ENCODE results near the gene SLC34A1.
A peak's percentile ranks its signal among the peaks of the same experiment; 100 is the strongest.
"Not testable (repeated sequence)": the region's sequence is repeated elsewhere in the genome, so short reads cannot be mapped to it uniquely, and the experiment has no call there.

The SLC34A1 gene

GRCh38 chr5:177368869-177369644, 15.2 kb upstream of the SLC34A1 start:
- DNase-seq = peak in 2 of 3 experiments; percentile 6 to 7

- DNase-seq = no peak
Observed at GRCh38 chr5:177369645-177370440, 14.4 kb upstream of the SLC34A1 start.

- peak; percentile 68 to 85 (median 84) for DNase-seq
Observed at GRCh38 chr5:177370488-177371119, 13.6 kb upstream of the SLC34A1 start.

- no peak for DNase-seq
Observed at GRCh38 chr5:177371120-177372033, 12.9 kb upstream of the SLC34A1 start.

GRCh38 chr5:177372034-177372896, 12.0 kb upstream of the SLC34A1 start:
- DNase-seq = no peak

GRCh38 chr5:177372910-177373309, 11.3 kb upstream of the SLC34A1 start:
- no peak for DNase-seq

GRCh38 chr5:177373806-177374205, 10.4 kb upstream of the SLC34A1 start:
- DNase-seq = no peak

GRCh38 chr5:177374211-177374610, 10.0 kb upstream of the SLC34A1 start:
- DNase-seq = no peak

- not testable (repeated sequence) for DNase-seq
Observed at GRCh38 chr5:177375516-177375915, 8.7 kb upstream of the SLC34A1 start.

- no peak for DNase-seq
Observed at GRCh38 chr5:177376107-177376506, 8.1 kb upstream of the SLC34A1 start.

GRCh38 chr5:177377851-177378776, 6.1 kb upstream of the SLC34A1 start:
- no peak for DNase-seq

GRCh38 chr5:177378884-177379883, 5.0 kb upstream of the SLC34A1 start:
- DNase-seq = no peak

GRCh38 chr5:177380805-177381126, 3.5 kb upstream of the SLC34A1 start:
- DNase-seq = no peak

GRCh38 chr5:177382423-177383029, 1.7 kb upstream of the SLC34A1 start:
- DNase-seq = no peak

- DNase-seq = no peak
Observed at GRCh38 chr5:177383181-177383580, 1.1 kb upstream of the SLC34A1 start.

GRCh38 chr5:177385720-177386119, 1.5 kb downstream of the SLC34A1 start:
- no peak for DNase-seq

- no peak for DNase-seq
Observed at GRCh38 chr5:177386542-177386941, 2.3 kb downstream of the SLC34A1 start.

GRCh38 chr5:177387405-177387804, 3.2 kb downstream of the SLC34A1 start:
- no peak for DNase-seq

Data from NCI-H1417 (cell line).